ENCODE results near the gene UBE2E3.

UBE2E3 gene

GRCh38 chr2:181107628-181107945 is 127.2 kb downstream of the UBE2E3 start:
- H3K9ac ChIP-seq (ENCODE audit: low read length) = no peak overlapping the region
- H3K79me2 ChIP-seq (ENCODE audit: low read length) = no peaks in the 10 kb centered on the region
- no peaks in the 10 kb centered on the region for H3K36me3 ChIP-seq (replicated peaks; ENCODE audit: low read depth, low read length)
- peaks cover 30% of the 10 kb centered on the region for H3K4me1 ChIP-seq (ENCODE audit: low read length)
- H3K4me3 ChIP-seq (ENCODE audit: low read length) = no peak overlapping the region
- H3K9me3 ChIP-seq (ENCODE audit: insufficient read depth, low read length) = no peaks in the 10 kb centered on the region
- H3K27me3 ChIP-seq (ENCODE audit: low read depth, low read length) = peaks cover 57% of the 10 kb centered on the region
- no peak overlapping the region for H2AFZ ChIP-seq (ENCODE audit: low read depth, low read length)
- H3K4me2 ChIP-seq (ENCODE audit: low read length) = no peak overlapping the region
- H4K20me1 ChIP-seq (ENCODE audit: insufficient read depth, low read length) = 0 out of 2 replicates have a peak, but pooled peaks cover 4% of the 10 kb centered on the region
- no peak for TF ChIP-seq CTCF (IDR thresholded peaks at IDR 0.05; ENCODE audit: low read depth, low read length)
- no peak for TF ChIP-seq EZH2phosphoT487 (IDR thresholded peaks at IDR 0.05; ENCODE audit: low read depth)
- no peak overlapping the region for H3K27ac ChIP-seq (ENCODE audit: low read length)

GRCh38 chr2:181111059-181111458 is 130.7 kb downstream of the UBE2E3 start:
- Histone ChIP-seq H3K9me3 (ENCODE audit: insufficient read depth, low read length) (no peaks in the 10 kb centered on the region), H3K4me1 (ENCODE audit: low read length) (peaks cover 30% of the 10 kb centered on the region), H4K20me1 (ENCODE audit: insufficient read depth, low read length) (0 out of 2 replicates have a peak, but pooled peaks cover 3% of the 10 kb centered on the region), H3K9ac (ENCODE audit: low read length) (no peak overlapping the region), H3K79me2 (ENCODE audit: low read length) (no peaks in the 10 kb centered on the region), H3K36me3 (replicated peaks; ENCODE audit: low read depth, low read length) (no peaks in the 10 kb centered on the region), H3K4me2 (ENCODE audit: low read length) (no peak overlapping the region), H3K27me3 (ENCODE audit: low read depth, low read length) (peaks cover 44% of the 10 kb centered on the region), H3K4me3 (ENCODE audit: low read length) (no peak overlapping the region), H3K27ac (ENCODE audit: low read length) (no peak overlapping the region), H2AFZ (ENCODE audit: low read depth, low read length) (no peak overlapping the region)
- TF ChIP-seq CTCF (IDR thresholded peaks at IDR 0.05; ENCODE audit: low read depth, low read length) (no peak), EZH2phosphoT487 (IDR thresholded peaks at IDR 0.05; ENCODE audit: low read depth) (no peak)

GRCh38 chr2:181112916-181113315 is 132.5 kb downstream of the UBE2E3 start:
- TF ChIP-seq CTCF (IDR thresholded peaks at IDR 0.05; ENCODE audit: low read depth, low read length) (no peak), EZH2phosphoT487 (IDR thresholded peaks at IDR 0.05; ENCODE audit: low read depth) (no peak)
- H3K9ac ChIP-seq (ENCODE audit: low read length) = no peak overlapping the region

More at GRCh38 chr2:181112916-181113315, 132.5 kb downstream of the UBE2E3 start:
- Histone ChIP-seq H2AFZ (ENCODE audit: low read depth, low read length) (no peak overlapping the region), H3K36me3 (replicated peaks; ENCODE audit: low read depth, low read length) (no peaks in the 10 kb centered on the region), H3K27me3 (ENCODE audit: low read depth, low read length) (peaks cover 41% of the 10 kb centered on the region), H3K79me2 (ENCODE audit: low read length) (no peaks in the 10 kb centered on the region), H3K4me2 (ENCODE audit: low read length) (no peak overlapping the region), H3K27ac (ENCODE audit: low read length) (no peak overlapping the region), H3K4me3 (ENCODE audit: low read length) (no peak overlapping the region), H3K9me3 (ENCODE audit: insufficient read depth, low read length) (no peaks in the 10 kb centered on the region), H4K20me1 (ENCODE audit: insufficient read depth, low read length) (no peaks in the 10 kb centered on the region), H3K4me1 (ENCODE audit: low read length) (peaks cover 11% of the 10 kb centered on the region)
